ENCODE data around the gene MAPK6. TPM values are rescaled to one million over a fixed set of nuclear protein-coding genes. Genes with fewer than 3 reads are reported as not detected.
A peak's percentile ranks its signal among the peaks of the same experiment; 100 is the strongest.

MAPK6 gene
- total and polyA plus RNA-seq, 10 of the 15 experiments (the other 5 are each of a cell fraction or from before 2014, with no cell fraction given), result 20.6 to 100 (median 52.6) TPM

DNA sequence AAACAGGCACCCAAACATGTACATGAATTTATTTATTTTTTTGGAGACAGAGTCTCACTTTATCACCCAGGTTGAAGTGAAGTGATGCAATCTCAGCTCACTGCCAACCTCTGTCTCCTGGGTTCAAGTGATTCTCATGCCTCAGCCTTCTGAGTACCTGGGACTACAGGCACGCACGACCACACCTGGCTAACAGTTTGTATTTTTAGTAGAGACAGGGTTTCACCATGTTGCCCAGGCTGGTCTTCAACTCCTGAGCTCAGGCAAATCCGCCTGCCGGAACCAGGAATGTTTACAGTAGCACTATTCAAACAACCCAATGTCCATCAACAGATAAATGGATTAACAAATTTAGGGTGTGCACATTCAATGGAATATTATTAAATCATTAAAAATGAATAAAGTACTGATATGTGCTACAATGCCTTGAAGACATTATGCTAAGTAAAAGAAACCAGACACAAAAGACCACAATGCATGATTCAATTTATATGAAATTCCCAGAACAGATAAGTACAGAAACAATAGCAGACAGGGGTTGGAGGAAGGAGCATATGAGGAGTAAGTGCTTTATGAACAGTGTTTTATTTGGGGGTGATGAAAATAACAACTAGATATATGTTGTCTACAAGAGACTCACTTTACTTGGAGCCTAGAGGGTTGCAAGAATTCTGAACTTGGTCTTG lies 48.7 kb upstream of the MAPK6 start:
- Histone ChIP-seq H3K36me3 (ENCODE audit: control insufficient read depth in 2 of 2, insufficient read depth in 2 of 2, low read length in 1 of 2) (peaks cover 0 to 3% of the 10 kb centered on the region in 2 experiments; a peak in 3 of 4 replicates), H4K20me1 (ENCODE audit: control insufficient read depth, insufficient read depth) (no peaks in the 10 kb centered on the region), H3K27me3 (replicated peaks in 1 of 2; ENCODE audit: control insufficient read depth in 2 of 2, insufficient read depth in 2 of 2, low read length in 1 of 2) (no peaks in the 10 kb centered on the region), H3K4me1 (ENCODE audit: control insufficient read depth, insufficient read depth, low read length) (no peaks in the 10 kb centered on the region), H3K9me3 (replicated peaks; ENCODE audit: control insufficient read depth, insufficient read depth, low read length) (peaks cover 4% of the 10 kb centered on the region; the same call in 1 of the 3 replicates), H3K9ac (ENCODE audit: control insufficient read depth, insufficient read depth, low read length) (peak overlapping the region; percentile 92), H3K27ac (ENCODE audit: control insufficient read depth, insufficient read depth) (peak overlapping the region; percentile 83), H3K79me2 (ENCODE audit: control insufficient read depth, insufficient read depth, low read length) (peaks cover 49% of the 10 kb centered on the region), H3K4me2 (ENCODE audit: control insufficient read depth, insufficient read depth) (peak overlapping the region; percentile 86), H2AFZ (ENCODE audit: control insufficient read depth, low read depth, low read length) (no peak overlapping the region), H3K4me3 (peak overlapping the region; percentile 82)
- DNase-seq (ENCODE audit: low read depth, low spot score) (no peak), ATAC-seq (no peak; the same call in 2 of the 3 replicates), FAIRE-seq (no peak)
- WGBS (ENCODE audit: insufficient coverage, insufficient replicate concordance, low lambda C conversion rate, missing lambda C conversion rate), result 90% methylated on average over 4 of the region's 4 CpGs
- RAD21 ChIA-PET (ENCODE audit: unreplicated experiment), result interaction anchor here (1.0 to 2.2 kb wide), 7 partner anchors 9 to 134 kb away, joined by 3 to 6 read pairs (median 4); no protein-coding TSS in a partner anchor
- in situ Hi-C loops (cut with MboI), result no loop called here
- SMC1A ChIA-PET (ENCODE audit: uncharacterized antibody, unreplicated experiment), result interaction anchor here (1.0 to 2.5 kb wide), 9 partner anchors 11 to 257 kb away, joined by 3 to 20 read pairs (median 7); no protein-coding TSS in a partner anchor
- no TSS peak for BruUV-seq (replicated peaks)
- no peak for TF ChIP-seq PML (IDR thresholded peaks at IDR 0.05; ENCODE audit: low read length)
- TF ChIP-seq NFXL1 (IDR thresholded peaks at IDR 0.05; ENCODE audit: borderline replicate concordance), result 0 out of 2 replicates have a peak, but pooled peaks have one; percentile 20
- no peak for TF ChIP-seq BCLAF1 (IDR thresholded peaks at IDR 0.05)
- intact Hi-C loops (cut with micrococcal nuclease; ENCODE audit: unreplicated experiment), result no loop called here
- CTCF ChIA-PET, result interaction anchor here (0.6 to 3.2 kb wide), 9 partner anchors 10 to 266 kb away, joined by 3 to 12 read pairs (median 4); no protein-coding TSS in a partner anchor
- POLR2A ChIA-PET, result interaction anchor here (0.5 to 1.7 kb wide), 5 partner anchors 11 to 167 kb away, joined by 3 to 7 read pairs (median 3); no protein-coding TSS in a partner anchor

Measured in GM12878 (cell line).